Activated naive CD8-positive, alpha-beta T cell (primary cell): ENCODE results near the gene MCTP1.

Experiments used
- H3K27ac Mint-ChIP-seq: one replicate; pipeline ENCODE4 v1.8.0; 2021; ENCODE audit warnings: mixed read lengths
- H3K27me3 Mint-ChIP-seq: one replicate; pipeline ENCODE4 v1.8.0; 2021; ENCODE audit warnings: mixed read lengths
- H3K36me3 Mint-ChIP-seq: one replicate; pipeline ENCODE4 v1.8.0; 2021; ENCODE audit warnings: mixed read lengths
- H3K4me1 Mint-ChIP-seq: one replicate; pipeline ENCODE4 v1.8.0; 2021; ENCODE audit warnings: low read depth, mixed read lengths
- H3K4me3 Mint-ChIP-seq: one replicate; pipeline ENCODE4 v1.8.0; 2021; ENCODE audit warnings: mild to moderate bottlenecking, mixed read lengths
- H3K9me3 Mint-ChIP-seq: one replicate; pipeline ENCODE4 v1.8.0; 2021; ENCODE audit warnings: low read depth, mixed read lengths

The MCTP1 gene

GRCh38 chr5:94928891-94929290 lies 356.0 kb downstream of the MCTP1 start:
- Mint-ChIP-seq H3K27ac (no peak overlapping the region), H3K36me3 (no peaks in the 10 kb centered on the region), H3K4me1 (no peaks in the 10 kb centered on the region), H3K27me3 (peaks cover 3% of the 10 kb centered on the region), H3K4me3 (no peak overlapping the region), H3K9me3 (no peaks in the 10 kb centered on the region)

- Mint-ChIP-seq H3K27me3 (peaks cover 2% of the 10 kb centered on the region), H3K36me3 (no peaks in the 10 kb centered on the region), H3K27ac (no peak overlapping the region), H3K4me1 (no peaks in the 10 kb centered on the region), H3K4me3 (no peak overlapping the region), H3K9me3 (no peaks in the 10 kb centered on the region)
Measured at GRCh38 chr5:94920570-94920969, 364.3 kb downstream of the MCTP1 start.

- Mint-ChIP-seq H3K4me1 (no peaks in the 10 kb centered on the region), H3K27ac (no peak overlapping the region), H3K9me3 (no peaks in the 10 kb centered on the region)
Measured at GRCh38 chr5:94916619-94917018, 368.3 kb downstream of the MCTP1 start.

GRCh38 chr5:94911276-94911675 lies 373.6 kb downstream of the MCTP1 start:
- no peaks in the 10 kb centered on the region for H3K4me1 Mint-ChIP-seq
- no peak overlapping the region for H3K4me3 Mint-ChIP-seq
- no peaks in the 10 kb centered on the region for H3K27me3 Mint-ChIP-seq
- no peaks in the 10 kb centered on the region for H3K36me3 Mint-ChIP-seq
- no peak overlapping the region for H3K27ac Mint-ChIP-seq
- no peaks in the 10 kb centered on the region for H3K9me3 Mint-ChIP-seq

More at GRCh38 chr5:94916619-94917018, 368.3 kb downstream of the MCTP1 start:
- Mint-ChIP-seq H3K36me3 (no peaks in the 10 kb centered on the region), H3K4me3 (no peak overlapping the region), H3K27me3 (peaks cover 1% of the 10 kb centered on the region)

- Mint-ChIP-seq H3K27ac (no peak overlapping the region), H3K9me3 (no peaks in the 10 kb centered on the region), H3K4me1 (no peaks in the 10 kb centered on the region), H3K4me3 (no peak overlapping the region), H3K27me3 (no peaks in the 10 kb centered on the region), H3K36me3 (no peaks in the 10 kb centered on the region)
Measured at GRCh38 chr5:94910721-94911120, 374.2 kb downstream of the MCTP1 start.

- Mint-ChIP-seq H3K9me3 (no peaks in the 10 kb centered on the region), H3K36me3 (no peaks in the 10 kb centered on the region), H3K27me3 (no peaks in the 10 kb centered on the region), H3K4me1 (no peaks in the 10 kb centered on the region), H3K4me3 (no peak overlapping the region), H3K27ac (no peak overlapping the region)
Measured at GRCh38 chr5:94908889-94909480, 375.9 kb downstream of the MCTP1 start.

- Mint-ChIP-seq H3K4me3 (no peak overlapping the region), H3K27me3 (no peaks in the 10 kb centered on the region), H3K4me1 (no peaks in the 10 kb centered on the region), H3K36me3 (no peaks in the 10 kb centered on the region), H3K9me3 (no peaks in the 10 kb centered on the region), H3K27ac (no peak overlapping the region)
Measured at GRCh38 chr5:94906750-94907149, 378.1 kb downstream of the MCTP1 start.

- Mint-ChIP-seq H3K9me3 (no peaks in the 10 kb centered on the region), H3K27ac (no peak overlapping the region)
Measured at GRCh38 chr5:94903726-94904125, 381.2 kb downstream of the MCTP1 start.

GRCh38 chr5:94901191-94901979 lies 383.5 kb downstream of the MCTP1 start:
- Mint-ChIP-seq H3K27ac (no peak overlapping the region), H3K36me3 (no peaks in the 10 kb centered on the region)

More at GRCh38 chr5:94903726-94904125, 381.2 kb downstream of the MCTP1 start:
- Mint-ChIP-seq H3K4me3 (no peak overlapping the region), H3K27me3 (no peaks in the 10 kb centered on the region), H3K36me3 (no peaks in the 10 kb centered on the region), H3K4me1 (no peaks in the 10 kb centered on the region)

GRCh38 chr5:94900006-94900505 lies 384.8 kb downstream of the MCTP1 start:
- Mint-ChIP-seq H3K4me3 (no peak overlapping the region), H3K27me3 (no peaks in the 10 kb centered on the region), H3K27ac (no peak overlapping the region), H3K9me3 (no peaks in the 10 kb centered on the region), H3K4me1 (no peaks in the 10 kb centered on the region), H3K36me3 (no peaks in the 10 kb centered on the region)

More at GRCh38 chr5:94901191-94901979, 383.5 kb downstream of the MCTP1 start:
- Mint-ChIP-seq H3K9me3 (no peaks in the 10 kb centered on the region), H3K4me3 (no peak overlapping the region), H3K4me1 (no peaks in the 10 kb centered on the region), H3K27me3 (no peaks in the 10 kb centered on the region)

- no peaks in the 10 kb centered on the region for H3K4me1 Mint-ChIP-seq
Measured at GRCh38 chr5:94893412-94894135, 391.3 kb downstream of the MCTP1 start.

GRCh38 chr5:94891972-94892371 lies 392.9 kb downstream of the MCTP1 start:
- Mint-ChIP-seq H3K9me3 (no peaks in the 10 kb centered on the region), H3K4me3 (no peak overlapping the region), H3K36me3 (no peaks in the 10 kb centered on the region), H3K27ac (no peak overlapping the region), H3K27me3 (no peaks in the 10 kb centered on the region), H3K4me1 (no peaks in the 10 kb centered on the region)

More at GRCh38 chr5:94893412-94894135, 391.3 kb downstream of the MCTP1 start:
- Mint-ChIP-seq H3K4me3 (no peak overlapping the region), H3K27ac (no peak overlapping the region), H3K36me3 (no peaks in the 10 kb centered on the region), H3K9me3 (no peaks in the 10 kb centered on the region), H3K27me3 (no peaks in the 10 kb centered on the region)

GRCh38 chr5:94891565-94891964 lies 393.3 kb downstream of the MCTP1 start:
- Mint-ChIP-seq H3K9me3 (no peaks in the 10 kb centered on the region), H3K27me3 (no peaks in the 10 kb centered on the region), H3K36me3 (no peaks in the 10 kb centered on the region), H3K4me3 (no peak overlapping the region), H3K4me1 (no peaks in the 10 kb centered on the region), H3K27ac (no peak overlapping the region)

- no peaks in the 10 kb centered on the region for H3K36me3 Mint-ChIP-seq
- H3K27ac Mint-ChIP-seq: no peak overlapping the region
- H3K4me1 Mint-ChIP-seq: no peaks in the 10 kb centered on the region
- H3K4me3 Mint-ChIP-seq: no peak overlapping the region
- H3K9me3 Mint-ChIP-seq: no peaks in the 10 kb centered on the region
- H3K27me3 Mint-ChIP-seq: no peaks in the 10 kb centered on the region
Measured at GRCh38 chr5:94890907-94891306, 394.0 kb downstream of the MCTP1 start.

GRCh38 chr5:94888674-94889073 lies 396.2 kb downstream of the MCTP1 start:
- Mint-ChIP-seq H3K36me3 (no peaks in the 10 kb centered on the region), H3K27ac (no peak overlapping the region), H3K9me3 (no peaks in the 10 kb centered on the region), H3K27me3 (no peaks in the 10 kb centered on the region), H3K4me1 (no peaks in the 10 kb centered on the region), H3K4me3 (no peak overlapping the region)
